ENCODE measurements around the gene ATG4B. TPM values are rescaled to one million over a fixed set of nuclear protein-coding genes. Genes with fewer than 3 reads are reported as not detected.

The ATG4B gene
- total RNA-seq, 2 experiments from 2014 or later: 86.5 to 89.4 TPM

- Histone ChIP-seq H3K4me3 (ENCODE audit: low read length) (no peak overlapping the region), H3K36me3 (ENCODE audit: insufficient read depth, low read length) (peaks cover 44% of the 10 kb centered on the region), H3K9me3 (ENCODE audit: control insufficient read depth in 1 of 2, insufficient read depth in 1 of 2, low read length in 2 of 2) (no peaks in the 10 kb centered on the region), H3K27ac (ENCODE audit: low read depth in 1 of 2, low read length in 2 of 2) (no peak overlapping the region), H3K27me3 (ENCODE audit: control insufficient read depth in 1 of 2, insufficient read depth in 2 of 2, low read length in 2 of 2) (no peaks in the 10 kb centered on the region), H3K4me1 (ENCODE audit: insufficient read depth, low read length) (peaks cover 4% of the 10 kb centered on the region)
- no peak overlapping the region for H3K27ac Mint-ChIP-seq
- DNase-seq (no peak), ATAC-seq (ENCODE audit: poor library complexity) (no peak)
- H3K36me3 Mint-ChIP-seq (ENCODE audit: low read depth): peaks cover 43% of the 10 kb centered on the region
- H3K27me3 Mint-ChIP-seq: no peaks in the 10 kb centered on the region
- H3K4me1 Mint-ChIP-seq (ENCODE audit: low read depth): peaks cover 5% of the 10 kb centered on the region
- intact Hi-C loops (cut with DNase I, micrococcal nuclease): loop anchor here in 1 of 2 experiments (2.0 kb wide), 1 partner anchor 213 kb away; no protein-coding TSS in a partner anchor
- TF ChIP-seq CTCF (IDR thresholded peaks at IDR 0.05): no peak
- CTCF ChIA-PET: interaction anchor here (0.6 kb wide), 1 partner anchor 11 kb away, joined by 4 read pairs; no protein-coding TSS in a partner anchor
- POLR2A ChIA-PET: no interaction called here
- H3K9me3 Mint-ChIP-seq: no peaks in the 10 kb centered on the region
- no peak overlapping the region for H3K4me3 Mint-ChIP-seq
These were observed 28.4 kb downstream of the ATG4B start for GRCh38 chr2:241665731-241666440.

- no peak for DNase-seq
- Mint-ChIP-seq H3K4me3 (no peak overlapping the region), H3K27ac (no peak overlapping the region), H3K27me3 (no peaks in the 10 kb centered on the region), H3K9me3 (no peaks in the 10 kb centered on the region), H3K4me1 (ENCODE audit: low read depth) (peaks cover 5% of the 10 kb centered on the region), H3K36me3 (ENCODE audit: low read depth) (peaks cover 44% of the 10 kb centered on the region)
- peaks cover 4% of the 10 kb centered on the region for H3K4me1 ChIP-seq (ENCODE audit: insufficient read depth, low read length)
- ChIA-PET CTCF (no interaction called here), POLR2A (no interaction called here)
- H3K27ac ChIP-seq (ENCODE audit: low read depth in 1 of 2, low read length in 2 of 2): no peak overlapping the region
- no peak for ATAC-seq (ENCODE audit: poor library complexity)
- no peaks in the 10 kb centered on the region for H3K9me3 ChIP-seq (ENCODE audit: control insufficient read depth in 1 of 2, insufficient read depth in 1 of 2, low read length in 2 of 2)
- TF ChIP-seq CTCF (IDR thresholded peaks at IDR 0.05): no peak
- H3K36me3 ChIP-seq (ENCODE audit: insufficient read depth, low read length): peaks cover 44% of the 10 kb centered on the region
- no peak overlapping the region for H3K4me3 ChIP-seq (ENCODE audit: low read length)
- intact Hi-C loops (cut with DNase I, micrococcal nuclease): loop anchor here in 1 of 2 experiments (2.0 kb wide), 1 partner anchor 212 kb away; no protein-coding TSS in a partner anchor
- no peaks in the 10 kb centered on the region for H3K27me3 ChIP-seq (ENCODE audit: control insufficient read depth in 1 of 2, insufficient read depth in 2 of 2, low read length in 2 of 2)
These were observed 29.3 kb downstream of the ATG4B start for GRCh38 chr2:241666627-241667400.

GRCh38 chr2:241668354-241668753 is 30.9 kb downstream of the ATG4B start:
- Mint-ChIP-seq H3K9me3 (no peaks in the 10 kb centered on the region), H3K4me3 (no peak overlapping the region), H3K27ac (no peak overlapping the region), H3K27me3 (no peaks in the 10 kb centered on the region), H3K4me1 (ENCODE audit: low read depth) (peaks cover 5% of the 10 kb centered on the region), H3K36me3 (ENCODE audit: low read depth) (peaks cover 38% of the 10 kb centered on the region)
- Histone ChIP-seq H3K27ac (ENCODE audit: low read depth in 1 of 2, low read length in 2 of 2) (no peak overlapping the region), H3K36me3 (ENCODE audit: insufficient read depth, low read length) (peaks cover 45% of the 10 kb centered on the region), H3K9me3 (ENCODE audit: control insufficient read depth in 1 of 2, insufficient read depth in 1 of 2, low read length in 2 of 2) (no peaks in the 10 kb centered on the region), H3K27me3 (ENCODE audit: control insufficient read depth in 1 of 2, insufficient read depth in 2 of 2, low read length in 2 of 2) (no peaks in the 10 kb centered on the region), H3K4me3 (ENCODE audit: low read length) (no peak overlapping the region), H3K4me1 (ENCODE audit: insufficient read depth, low read length) (peaks cover 4% of the 10 kb centered on the region)
- CTCF ChIA-PET: no interaction called here
- POLR2A ChIA-PET: no interaction called here
- DNase-seq: no peak
- intact Hi-C loops (cut with DNase I, micrococcal nuclease): no loop called here
- TF ChIP-seq CTCF (IDR thresholded peaks at IDR 0.05): no peak
- ATAC-seq (ENCODE audit: poor library complexity): no peak

Data from CD4-positive, alpha-beta T cell (primary cell).